ENCODE results near the gene SIVA1.

SIVA1 gene

GRCh38 chr14:104797115-104798044 lies 44.4 kb downstream of the SIVA1 start:
- DNase-seq (ENCODE audit: low read depth), result no peak

- no peak for DNase-seq (ENCODE audit: low read depth)
Observed at GRCh38 chr14:104798300-104799243, 45.6 kb downstream of the SIVA1 start.

- no peak for DNase-seq (ENCODE audit: low read depth)
Observed at GRCh38 chr14:104799244-104800014, 46.5 kb downstream of the SIVA1 start.

GRCh38 chr14:104800015-104800770 lies 47.2 kb downstream of the SIVA1 start:
- peak; percentile 51 for DNase-seq (ENCODE audit: low read depth)

GRCh38 chr14:104800771-104801519 lies 48.0 kb downstream of the SIVA1 start, which contains the start of gene ZBTB42:
TSS of gene ZBTB42 (plus strand) at chr14:104801101. CDS start at chr14:104801198, 97 bp downstream.
- peak; percentile 19 for DNase-seq (ENCODE audit: low read depth)

- DNase-seq (ENCODE audit: low read depth), result no peak
Observed at GRCh38 chr14:104801520-104802393, 48.8 kb downstream of the SIVA1 start.

GRCh38 chr14:104802394-104803184 lies 49.6 kb downstream of the SIVA1 start:
- DNase-seq (ENCODE audit: low read depth), result no peak

GRCh38 chr14:104803280-104803911 lies 50.4 kb downstream of the SIVA1 start:
- DNase-seq (ENCODE audit: low read depth), result no peak

- DNase-seq (ENCODE audit: low read depth), result no peak
Observed at GRCh38 chr14:104803912-104804410, 51.0 kb downstream of the SIVA1 start.

- no peak for DNase-seq (ENCODE audit: low read depth)
Observed at GRCh38 chr14:104804481-104805325, 51.8 kb downstream of the SIVA1 start.

GRCh38 chr14:104805326-104805678 lies 52.4 kb downstream of the SIVA1 start:
- no peak for DNase-seq (ENCODE audit: low read depth)

GRCh38 chr14:104805941-104806624 lies 53.1 kb downstream of the SIVA1 start:
- DNase-seq (ENCODE audit: low read depth), result no peak

GRCh38 chr14:104806625-104807465 lies 53.9 kb downstream of the SIVA1 start:
- DNase-seq (ENCODE audit: low read depth), result no peak

GRCh38 chr14:104808456-104808855 lies 55.5 kb downstream of the SIVA1 start:
- DNase-seq (ENCODE audit: low read depth), result no peak

Measured in stimulated activated CD8-positive, alpha-beta memory T cell treated with anti-CD3 and anti-CD28 coated beads, Interleukin-7, amount 100 ng/mL, for 24 hours (primary cell).